Measurements from ENCODE around the gene ATF7IP. TPM values are rescaled to one million over a fixed set of nuclear protein-coding genes. Genes with fewer than 3 reads are reported as not detected.

Gene ATF7IP
- total RNA-seq, 6 donors from 2014 or later = 20.5 to 65.5 (median 55.9) TPM

GRCh38 chr12:14471497-14471896, 106.0 kb downstream of the ATF7IP start:
- 100% methylated on average over 1 of the region's 1 CpG for WGBS, 2 donors
- H3K9me3 ChIP-seq = peaks cover 29 to 45% (median 40%) of the 10 kb centered on the region in 4 donors
- H3K4me3 ChIP-seq = no peak overlapping the region
- no peak for ATAC-seq (ENCODE audit: low FRiP score in 2 of 2)
- H3K27ac ChIP-seq = no peak overlapping the region
- no peak for DNase-seq
- no peaks in the 10 kb centered on the region for H3K4me1 ChIP-seq
- peaks cover 20 to 83% (median 40%) of the 10 kb centered on the region in 4 donors for H3K36me3 ChIP-seq
- no peaks in the 10 kb centered on the region for H3K27me3 ChIP-seq
- no peak for TF ChIP-seq CTCF (IDR thresholded peaks at IDR 0.05)
- no peak for TF ChIP-seq POLR2AphosphoS5 (IDR thresholded peaks at IDR 0.05)
- TF ChIP-seq EP300 (IDR thresholded peaks at IDR 0.05) = no peak
- TF ChIP-seq POLR2A (IDR thresholded peaks at IDR 0.05) = no peak

- Histone ChIP-seq H3K27me3 (no peaks in the 10 kb centered on the region), H3K4me3 (no peak overlapping the region), H3K36me3 (peaks cover 29 to 78% (median 44%) of the 10 kb centered on the region in 4 donors), H3K9me3 (peaks cover 29 to 45% (median 42%) of the 10 kb centered on the region in 4 donors), H3K27ac (no peak overlapping the region), H3K4me1 (no peaks in the 10 kb centered on the region)
- TF ChIP-seq EP300 (IDR thresholded peaks at IDR 0.05) = no peak
- TF ChIP-seq POLR2AphosphoS5 (IDR thresholded peaks at IDR 0.05) = no peak
- no peak for TF ChIP-seq POLR2A (IDR thresholded peaks at IDR 0.05)
- TF ChIP-seq CTCF (IDR thresholded peaks at IDR 0.05) = no peak
- ATAC-seq (ENCODE audit: low FRiP score in 2 of 2) (no peak), DNase-seq (no peak)
- WGBS, 2 donors = 92 to 93% methylated on average over 4 of the region's 4 CpGs
These were observed 108.3 kb downstream of the ATF7IP start for GRCh38 chr12:14473707-14474287.

- ATAC-seq (ENCODE audit: low FRiP score in 2 of 2) = no peak
- TF ChIP-seq CTCF (IDR thresholded peaks at IDR 0.05) (no peak), POLR2A (IDR thresholded peaks at IDR 0.05) (no peak), EP300 (IDR thresholded peaks at IDR 0.05) (no peak), POLR2AphosphoS5 (IDR thresholded peaks at IDR 0.05) (no peak)
These were observed 113.5 kb downstream of the ATF7IP start for GRCh38 chr12:14479004-14479403.

GRCh38 chr12:14481201-14481600, 115.7 kb downstream of the ATF7IP start:
- ATAC-seq (ENCODE audit: low FRiP score in 2 of 2) = no peak
- Histone ChIP-seq H3K4me1 (no peaks in the 10 kb centered on the region), H3K36me3 (peaks cover 26 to 82% (median 51%) of the 10 kb centered on the region in 4 donors), H3K27ac (no peak overlapping the region), H3K27me3 (no peaks in the 10 kb centered on the region), H3K9me3 (peaks cover 0 to 3% (median 0%) of the 10 kb centered on the region in 4 donors), H3K4me3 (no peak overlapping the region)
- DNase-seq = no peak
- TF ChIP-seq POLR2A (IDR thresholded peaks at IDR 0.05) (no peak), POLR2AphosphoS5 (IDR thresholded peaks at IDR 0.05) (no peak), CTCF (IDR thresholded peaks at IDR 0.05) (no peak), EP300 (IDR thresholded peaks at IDR 0.05) (no peak)

More at GRCh38 chr12:14479004-14479403, 113.5 kb downstream of the ATF7IP start:
- Histone ChIP-seq H3K9me3 (peaks cover 11 to 20% (median 18%) of the 10 kb centered on the region in 4 donors), H3K27me3 (no peaks in the 10 kb centered on the region), H3K36me3 (peaks cover 38 to 80% (median 51%) of the 10 kb centered on the region in 4 donors), H3K27ac (no peak overlapping the region), H3K4me1 (no peaks in the 10 kb centered on the region), H3K4me3 (no peak overlapping the region)
- no peak for DNase-seq
- 86 to 100% methylated on average over 1 of the region's 1 CpG for WGBS, 2 donors

- WGBS, 2 donors = 100% methylated on average over 1 of the region's 1 CpG
- ATAC-seq (ENCODE audit: low FRiP score in 2 of 2) (no peak), DNase-seq (no peak)
- no peak for TF ChIP-seq POLR2AphosphoS5 (IDR thresholded peaks at IDR 0.05)
- no peak for TF ChIP-seq EP300 (IDR thresholded peaks at IDR 0.05)
- TF ChIP-seq POLR2A (IDR thresholded peaks at IDR 0.05) = no peak
- TF ChIP-seq CTCF (IDR thresholded peaks at IDR 0.05) = no peak
- Histone ChIP-seq H3K9me3 (peaks cover 0 to 2% (median 0%) of the 10 kb centered on the region in 4 donors), H3K4me1 (no peaks in the 10 kb centered on the region), H3K27me3 (no peaks in the 10 kb centered on the region), H3K4me3 (no peak overlapping the region), H3K27ac (no peak overlapping the region), H3K36me3 (peaks cover 22 to 81% (median 56%) of the 10 kb centered on the region in 4 donors)
These were observed 116.9 kb downstream of the ATF7IP start for GRCh38 chr12:14482361-14482760.

All from upper lobe of left lung (tissue), 6 donors.